NCI-H2227 (cell line): ENCODE measurements around the gene ILF3.
"Not testable (repeated sequence)": the region's sequence is repeated elsewhere in the genome, so short reads cannot be mapped to it uniquely, and the experiment has no call there.

Source experiments
- DNase-seq: peaks from one replicate; lab custom pipeline; 2025; ENCODE audit not compliant: unreplicated experiment; lab: John Stamatoyannopoulos, UW

The ILF3 gene

DNA sequence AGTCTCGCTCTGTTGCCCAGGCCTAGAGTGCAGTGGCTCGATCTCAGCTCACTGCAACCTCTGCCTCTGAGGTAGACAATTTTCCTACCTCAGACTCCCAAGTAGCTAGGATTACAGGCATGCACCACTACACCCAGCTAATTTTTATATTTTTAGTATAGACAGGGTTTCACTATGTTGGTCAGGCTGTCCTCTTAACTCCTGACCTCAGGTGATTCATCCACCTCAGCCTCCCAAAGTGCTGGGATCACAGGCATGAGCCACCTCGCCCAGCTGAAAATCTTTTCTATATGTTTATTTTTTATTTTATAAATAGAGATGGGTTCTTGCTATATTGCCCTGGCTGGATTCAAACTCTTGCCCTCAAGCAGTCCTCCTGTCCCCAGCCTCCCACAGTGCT, 17.8 kb downstream of the ILF3 start:
- DNase-seq = not testable (repeated sequence)

DNA sequence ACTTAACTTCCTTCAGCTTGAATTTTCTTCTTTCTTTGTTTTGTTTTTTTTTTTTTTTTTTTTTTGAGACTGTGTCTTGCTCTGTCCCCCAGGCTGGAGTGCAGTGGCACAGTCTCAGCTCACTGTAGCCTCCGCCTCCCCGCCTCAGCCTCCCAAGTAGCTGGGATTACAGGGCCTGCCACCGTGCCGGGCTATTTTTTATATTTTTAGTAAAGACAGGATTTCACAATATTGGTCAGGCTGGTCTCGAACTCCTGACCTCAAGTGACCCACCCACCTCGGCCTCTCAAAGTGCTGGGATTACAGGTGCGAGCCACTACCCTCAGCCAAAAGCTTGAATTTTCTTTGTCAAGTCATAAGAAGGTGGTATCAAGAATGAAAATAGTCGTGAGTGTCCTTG, 21.1 kb downstream of the ILF3 start:
- DNase-seq = not testable (repeated sequence)

DNA sequence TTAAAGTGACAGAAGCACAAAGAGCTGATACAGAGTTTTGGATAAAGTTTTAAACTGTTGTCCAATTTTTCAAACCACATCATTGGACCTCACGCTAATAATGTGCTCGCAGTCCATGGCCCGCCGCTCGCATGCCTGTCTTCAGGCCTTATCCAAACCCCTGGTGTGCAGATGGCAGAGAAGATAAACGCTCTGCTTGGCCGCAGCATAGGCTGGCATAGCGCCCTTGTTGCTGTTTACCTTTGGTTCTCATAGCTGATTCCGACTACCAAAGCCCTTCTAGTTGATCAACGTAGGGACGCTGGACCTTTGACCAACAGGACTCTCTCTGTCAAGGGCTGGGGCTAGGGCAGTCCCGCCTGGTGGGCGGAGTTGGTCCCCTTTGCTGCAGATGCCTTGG, 23.6 kb downstream of the ILF3 start:
- no peak for DNase-seq

DNA sequence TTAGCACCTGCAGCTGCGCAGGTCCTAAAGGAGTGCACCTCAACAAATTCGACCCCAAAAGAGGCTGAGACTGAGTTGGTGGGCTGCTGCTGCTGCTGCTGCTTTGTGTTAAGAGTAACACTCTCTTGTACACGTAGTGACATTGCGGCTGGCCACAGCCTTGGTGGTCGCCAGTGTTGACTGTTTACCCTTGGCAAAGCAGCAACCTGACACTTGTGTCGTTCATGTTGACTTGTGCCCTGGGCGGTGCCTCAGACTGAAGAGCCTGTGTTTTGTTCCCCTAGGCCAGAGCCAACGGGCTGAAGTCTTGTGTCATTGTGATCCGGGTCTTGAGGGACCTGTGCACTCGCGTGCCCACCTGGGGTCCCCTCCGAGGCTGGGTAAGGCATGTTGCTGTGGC, 24.7 kb downstream of the ILF3 start:
- DNase-seq = no peak

DNA sequence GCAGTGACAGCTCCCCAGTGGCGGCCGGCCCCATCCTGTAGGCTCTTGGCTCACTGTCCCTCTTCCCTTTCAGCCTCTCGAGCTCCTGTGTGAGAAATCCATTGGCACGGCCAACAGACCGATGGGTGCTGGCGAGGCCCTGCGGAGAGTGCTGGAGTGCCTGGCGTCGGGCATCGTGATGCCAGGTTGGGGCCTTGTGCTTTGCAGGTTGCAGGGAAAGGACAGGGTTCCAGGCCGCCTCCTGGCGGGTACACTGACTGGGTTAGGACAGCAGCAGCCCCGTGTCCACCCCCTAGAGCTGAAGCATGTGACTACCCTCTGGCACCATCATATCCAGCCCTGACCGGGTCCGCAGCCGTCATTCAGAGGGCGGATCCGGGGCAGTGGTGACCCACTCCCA, 25.6 kb downstream of the ILF3 start:
- DNase-seq = no peak

DNA sequence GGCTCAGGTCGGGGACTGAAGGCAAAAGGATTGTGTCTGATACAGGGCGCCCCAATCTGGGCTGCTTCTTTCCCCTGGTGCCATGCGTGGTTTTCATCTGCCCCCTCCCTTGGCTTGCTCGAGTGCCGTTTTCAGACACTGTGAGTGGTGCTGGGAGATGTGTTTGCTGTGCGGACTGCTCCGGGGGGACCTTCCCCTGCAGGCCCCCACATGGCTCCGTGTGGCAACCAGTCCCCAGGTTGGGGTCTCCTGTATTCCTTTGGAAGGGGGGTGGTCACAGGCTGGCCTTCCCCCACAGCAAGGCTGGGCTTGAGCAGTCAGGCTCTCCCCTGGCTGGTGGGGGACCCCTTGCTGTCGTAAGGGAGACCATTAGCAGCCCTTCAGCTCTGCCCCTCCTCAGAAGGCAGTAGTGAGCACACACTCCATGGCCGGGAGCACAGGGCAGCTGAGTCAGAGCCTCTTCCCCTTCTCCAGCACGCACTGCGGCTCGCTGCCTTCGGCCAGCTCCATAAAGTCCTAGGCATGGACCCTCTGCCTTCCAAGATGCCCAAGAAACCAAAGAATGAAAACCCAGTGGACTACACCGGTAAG, 26.5 kb downstream of the ILF3 start:
- no peak for DNase-seq

DNA sequence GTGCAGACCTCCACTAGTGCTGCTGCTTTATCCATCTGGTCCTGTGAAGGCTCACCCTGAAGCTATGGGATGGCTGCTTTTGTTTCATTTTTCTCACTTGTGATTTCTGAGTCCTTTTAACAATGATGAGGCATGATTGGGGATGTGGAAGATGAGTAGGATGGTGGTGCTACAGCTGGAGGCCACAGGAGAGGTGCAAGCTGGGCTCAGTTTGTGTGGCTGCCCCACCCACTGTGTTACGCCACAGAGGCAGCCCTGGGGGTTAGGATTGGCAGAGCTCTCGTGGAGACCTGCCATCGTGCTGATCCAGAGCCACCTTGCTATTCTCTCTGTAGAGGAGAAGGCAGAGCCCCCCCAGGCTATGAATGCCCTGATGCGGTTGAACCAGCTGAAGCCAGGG, 27.5 kb downstream of the ILF3 start:
- DNase-seq = no peak

DNA sequence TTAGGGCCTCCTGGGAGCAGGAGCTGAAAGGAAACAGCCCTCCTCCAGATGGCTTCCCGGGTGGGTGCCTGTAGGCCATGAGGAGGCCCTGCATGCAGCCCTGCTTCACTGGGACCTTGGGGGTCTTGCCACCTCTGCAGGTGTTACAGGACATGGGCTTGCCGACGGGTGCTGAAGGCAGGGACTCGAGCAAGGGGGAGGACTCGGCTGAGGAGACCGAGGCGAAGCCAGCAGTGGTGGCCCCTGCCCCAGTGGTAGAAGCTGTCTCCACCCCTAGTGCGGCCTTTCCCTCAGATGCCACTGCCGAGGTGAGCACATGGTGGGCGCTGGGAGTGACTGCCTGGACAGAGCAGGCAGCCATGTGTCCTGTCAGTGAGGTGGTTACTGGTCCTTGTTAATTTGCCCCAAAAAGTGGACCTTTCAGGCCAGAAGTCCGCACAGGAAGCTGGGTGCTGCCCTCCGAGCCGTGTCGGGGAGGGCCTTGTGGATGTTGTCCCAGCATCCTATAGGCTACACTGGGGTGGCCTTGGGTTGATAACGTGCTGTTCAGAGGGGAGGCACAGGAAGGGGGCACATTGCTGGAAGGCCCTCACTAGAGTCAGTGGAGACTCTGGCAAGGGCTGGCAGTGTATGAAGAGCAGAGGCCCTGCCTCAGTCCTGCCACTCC, 28.4 kb downstream of the ILF3 start:
- DNase-seq = no peak

DNA sequence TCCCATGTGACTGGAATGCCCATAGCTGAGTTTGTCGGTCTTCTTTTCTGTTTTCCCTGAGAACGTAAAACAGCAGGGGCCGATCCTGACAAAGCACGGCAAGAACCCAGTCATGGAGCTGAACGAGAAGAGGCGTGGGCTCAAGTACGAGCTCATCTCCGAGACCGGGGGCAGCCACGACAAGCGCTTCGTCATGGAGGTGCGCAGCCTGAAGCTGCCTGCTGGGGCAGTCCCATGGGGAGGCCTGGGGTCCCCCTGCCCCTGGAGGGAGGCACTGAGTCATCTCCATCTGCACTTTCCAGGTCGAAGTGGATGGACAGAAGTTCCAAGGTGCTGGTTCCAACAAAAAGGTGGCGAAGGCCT, 28.9 kb downstream of the ILF3 start:
- no peak for DNase-seq

DNA sequence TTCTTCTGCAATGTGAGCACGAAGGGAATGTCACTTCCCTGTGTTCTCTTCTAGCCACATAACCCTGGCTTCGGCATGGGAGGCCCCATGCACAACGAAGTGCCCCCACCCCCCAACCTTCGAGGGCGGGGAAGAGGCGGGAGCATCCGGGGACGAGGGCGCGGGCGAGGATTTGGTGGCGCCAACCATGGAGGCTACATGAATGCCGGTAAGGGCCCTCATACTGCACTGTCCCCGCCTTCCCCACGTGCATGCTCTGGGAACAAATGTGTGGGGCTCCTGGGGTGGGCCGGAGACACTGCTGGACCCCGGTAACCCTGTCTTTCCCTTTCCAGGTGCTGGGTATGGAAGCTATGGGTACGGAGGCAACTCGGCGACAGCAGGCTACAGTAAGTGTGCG, 29.4 kb downstream of the ILF3 start:
- DNase-seq = no peak

DNA sequence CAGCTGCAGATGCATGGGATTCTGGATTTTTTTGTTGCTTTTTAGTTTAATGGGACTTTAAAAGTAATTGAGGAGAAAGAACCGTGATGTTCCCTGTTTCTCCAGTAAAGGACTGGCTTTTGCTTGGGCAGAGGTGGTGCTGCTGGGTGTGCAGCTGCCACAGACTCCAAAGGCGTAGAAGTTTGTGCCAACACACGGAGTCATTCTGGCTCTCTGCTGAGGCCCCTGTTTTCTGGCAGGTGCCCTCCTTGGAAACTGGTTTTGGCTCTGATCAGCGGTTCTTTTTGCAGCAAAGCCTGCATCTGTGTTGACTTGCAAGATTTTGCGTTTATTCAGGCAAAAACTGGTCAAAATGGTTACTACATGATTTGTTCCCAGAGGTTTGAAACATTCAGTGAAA, 31.1 kb downstream of the ILF3 start:
- DNase-seq = no peak

DNA sequence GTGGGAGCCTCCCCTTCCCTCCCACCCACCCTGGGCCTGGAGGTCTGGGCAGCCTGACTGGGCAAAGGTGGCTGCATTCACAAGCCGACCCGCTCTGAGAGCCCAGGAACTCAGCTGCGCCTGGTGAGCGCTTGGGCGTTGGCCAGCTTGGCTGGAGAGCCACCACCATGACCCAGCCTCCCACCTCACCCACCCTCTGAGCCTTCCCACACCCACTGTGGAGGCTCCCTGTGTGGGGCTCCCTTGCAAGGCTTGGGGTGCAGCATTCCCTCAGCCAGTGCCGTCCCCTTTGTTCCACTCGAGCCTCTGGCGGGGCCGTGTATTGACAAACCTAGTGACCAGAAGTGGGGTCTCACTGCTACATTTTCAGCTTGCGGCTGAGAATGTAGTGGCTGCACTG, 32.0 kb downstream of the ILF3 start:
- DNase-seq = no peak

DNA sequence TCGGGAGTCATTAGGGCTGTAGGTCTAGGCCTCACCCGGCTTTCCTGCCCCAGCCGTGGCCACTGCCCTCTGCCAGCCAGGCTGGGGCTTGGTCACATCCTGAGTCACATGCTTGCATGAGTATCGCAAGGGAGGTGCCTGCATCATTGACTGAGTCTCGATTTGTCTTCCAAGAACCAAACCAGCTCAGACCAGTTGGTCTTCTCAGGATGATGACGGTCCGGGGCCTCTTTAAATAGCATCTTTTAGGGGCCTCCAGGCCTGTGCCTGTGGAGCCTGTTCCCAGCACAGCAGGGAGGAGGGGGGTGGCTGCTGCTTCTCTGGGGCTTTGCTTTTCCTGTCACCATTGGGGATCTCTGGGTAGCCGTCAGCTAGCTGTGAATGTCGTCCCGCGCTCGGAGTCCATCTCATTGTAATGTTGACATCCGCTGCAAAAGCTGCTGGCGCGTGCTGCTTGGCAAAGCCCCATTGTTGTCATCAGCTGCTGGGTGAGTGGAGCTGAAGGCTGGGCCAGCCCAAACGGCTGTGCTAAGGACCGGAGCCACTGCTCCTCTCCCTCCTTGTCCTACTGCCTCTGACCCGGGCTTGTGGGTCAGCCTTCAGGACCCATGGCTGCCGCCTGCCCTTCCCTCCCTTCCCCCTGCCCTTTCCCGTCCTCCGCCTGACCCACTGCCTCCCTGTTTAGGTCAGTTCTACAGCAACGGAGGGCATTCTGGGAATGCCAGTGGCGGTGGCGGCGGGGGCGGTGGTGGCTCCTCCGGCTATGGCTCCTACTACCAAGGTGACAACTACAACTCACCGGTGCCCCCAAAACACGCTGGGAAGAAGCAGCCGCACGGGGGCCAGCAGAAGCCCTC, 32.7 kb downstream of the ILF3 start:
- no peak for DNase-seq

DNA sequence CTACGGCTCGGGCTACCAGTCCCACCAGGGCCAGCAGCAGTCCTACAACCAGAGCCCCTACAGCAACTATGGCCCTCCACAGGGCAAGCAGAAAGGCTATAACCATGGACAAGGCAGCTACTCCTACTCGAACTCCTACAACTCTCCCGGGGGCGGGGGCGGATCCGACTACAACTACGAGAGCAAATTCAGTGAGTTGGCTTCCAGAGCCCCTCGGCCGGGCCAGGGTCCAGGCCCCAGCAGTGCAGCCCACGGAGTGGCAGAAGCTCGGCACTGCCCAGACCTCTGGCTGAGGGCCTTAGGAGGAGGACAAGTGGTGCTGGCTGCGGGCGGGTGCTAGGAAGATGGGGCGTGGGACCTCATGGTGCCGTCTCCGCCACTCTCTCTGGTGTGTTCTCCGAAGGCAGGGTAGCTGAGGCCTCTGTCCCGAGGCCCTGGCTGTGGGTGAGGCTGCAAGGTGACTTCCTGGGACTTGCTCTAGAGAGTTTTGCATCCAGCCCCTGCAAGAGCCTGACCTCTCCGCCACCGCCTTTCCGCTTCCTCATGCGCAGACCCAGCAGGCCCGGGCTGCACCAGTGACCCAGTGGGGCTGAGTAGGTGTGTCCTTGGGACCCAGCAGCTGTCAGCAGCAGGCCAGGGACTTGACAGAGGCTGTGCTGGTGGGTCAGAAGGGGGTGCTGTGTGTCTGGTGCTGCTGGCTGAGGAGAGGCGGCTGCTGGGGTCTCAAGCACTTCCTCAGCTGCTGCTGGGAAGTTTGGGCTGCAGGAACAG, 33.6 kb downstream of the ILF3 start:
- no peak for DNase-seq

DNA sequence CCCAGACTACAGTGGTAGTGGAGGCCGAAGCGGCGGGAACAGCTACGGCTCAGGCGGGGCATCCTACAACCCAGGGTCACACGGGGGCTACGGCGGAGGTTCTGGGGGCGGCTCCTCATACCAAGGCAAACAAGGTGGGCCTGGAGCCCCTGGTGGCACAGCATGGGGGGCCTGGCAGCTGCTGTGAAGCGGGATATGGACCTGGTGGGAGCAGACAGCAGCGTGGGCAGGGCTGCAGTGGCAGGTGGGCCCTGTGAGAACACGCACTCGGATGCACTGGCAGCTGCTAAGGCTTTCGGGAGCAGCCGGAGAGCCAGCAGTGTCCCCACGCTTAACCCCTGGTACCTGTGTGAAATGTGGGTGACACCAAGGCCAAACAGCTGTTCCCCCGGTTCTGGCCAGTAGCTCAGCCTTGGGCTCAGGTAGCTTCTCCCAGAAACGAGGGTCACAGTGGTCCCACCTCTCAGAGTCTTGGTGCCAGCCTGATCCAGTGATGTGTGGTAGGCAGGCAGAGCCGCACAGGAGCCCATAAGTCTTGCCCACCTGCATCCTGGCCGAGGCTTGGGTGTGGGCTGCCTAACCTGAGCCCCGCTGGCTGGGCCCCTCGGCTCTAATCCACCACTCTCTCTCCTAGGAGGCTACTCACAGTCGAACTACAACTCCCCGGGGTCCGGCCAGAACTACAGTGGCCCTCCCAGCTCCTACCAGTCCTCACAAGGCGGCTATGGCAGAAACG, 34.6 kb downstream of the ILF3 start:
- DNase-seq = no peak

DNA sequence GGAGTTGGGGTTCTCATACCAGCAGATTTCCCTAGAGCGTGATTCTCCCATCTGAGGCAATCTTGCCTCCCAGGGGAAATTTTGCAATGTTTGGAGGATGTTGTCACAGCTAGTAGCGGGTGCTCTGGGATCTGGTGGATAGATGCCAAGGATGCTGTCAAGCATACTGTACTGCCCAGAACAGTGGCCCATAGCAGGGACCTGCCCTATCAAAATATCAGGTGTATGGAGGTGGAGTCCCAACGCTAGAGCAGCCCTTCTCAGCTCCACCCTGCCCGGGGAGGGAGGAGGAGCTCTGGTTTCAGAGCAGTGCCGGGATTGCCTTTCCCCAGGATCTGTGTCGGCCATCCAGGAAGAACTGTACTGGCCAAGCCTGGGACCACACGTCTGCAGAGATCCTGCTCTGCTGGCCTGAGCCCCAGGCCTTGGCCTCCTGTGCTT, 36.2 kb downstream of the ILF3 start:
- DNase-seq = no peak

DNA sequence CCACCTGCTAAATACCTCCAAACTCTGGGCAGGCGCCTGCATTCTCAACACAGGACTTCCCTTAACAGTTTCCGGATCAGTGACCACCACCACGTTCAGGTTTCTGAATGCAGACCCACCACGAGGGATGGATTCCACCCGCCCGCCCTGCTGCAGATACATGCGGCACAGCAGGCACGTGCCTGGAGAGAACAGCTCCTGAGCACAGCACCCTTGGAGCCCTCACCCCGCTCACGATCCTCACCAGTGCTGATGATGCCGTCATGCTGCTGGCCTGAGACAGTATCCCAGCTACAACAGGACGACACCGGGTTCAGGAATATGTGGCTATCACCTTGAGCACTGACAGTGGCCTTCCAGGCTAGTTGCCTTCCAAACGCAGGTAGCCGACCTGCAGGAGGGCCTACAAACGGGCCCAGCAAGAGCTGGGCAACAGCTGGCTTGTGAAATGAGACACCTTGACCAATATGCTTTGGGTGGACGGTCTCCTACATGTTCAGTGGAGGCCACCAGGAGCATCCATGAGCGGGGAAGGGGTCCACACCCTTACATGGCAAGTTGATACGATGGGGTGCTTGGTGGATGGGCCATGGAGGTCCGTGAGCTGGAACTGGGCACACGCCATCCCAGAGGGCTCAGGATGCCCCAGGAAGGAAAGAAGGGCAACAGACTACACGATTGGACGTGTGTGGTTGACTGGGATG, 37.2 kb downstream of the ILF3 start:
- DNase-seq = no peak

DNA sequence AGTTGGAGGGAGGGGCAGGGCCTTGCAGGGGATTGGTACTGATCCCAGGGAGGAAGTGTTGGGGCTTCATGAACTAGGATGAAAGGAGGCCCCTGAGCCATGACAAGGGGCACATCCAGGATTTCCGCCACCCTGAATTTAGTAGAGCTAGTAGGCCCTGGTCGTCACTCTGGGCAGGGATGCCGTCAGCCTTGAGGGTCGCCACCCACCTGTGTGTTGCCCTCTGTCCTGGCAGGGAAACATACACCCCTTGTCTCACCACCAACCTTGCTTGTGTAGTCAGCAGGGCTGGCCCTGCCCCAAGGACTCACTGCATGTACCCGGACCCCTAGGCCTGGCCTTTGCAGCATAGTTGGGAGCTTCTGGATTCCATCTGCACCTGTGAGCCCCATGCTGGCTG, 37.7 kb downstream of the ILF3 start:
- DNase-seq = no peak

DNA sequence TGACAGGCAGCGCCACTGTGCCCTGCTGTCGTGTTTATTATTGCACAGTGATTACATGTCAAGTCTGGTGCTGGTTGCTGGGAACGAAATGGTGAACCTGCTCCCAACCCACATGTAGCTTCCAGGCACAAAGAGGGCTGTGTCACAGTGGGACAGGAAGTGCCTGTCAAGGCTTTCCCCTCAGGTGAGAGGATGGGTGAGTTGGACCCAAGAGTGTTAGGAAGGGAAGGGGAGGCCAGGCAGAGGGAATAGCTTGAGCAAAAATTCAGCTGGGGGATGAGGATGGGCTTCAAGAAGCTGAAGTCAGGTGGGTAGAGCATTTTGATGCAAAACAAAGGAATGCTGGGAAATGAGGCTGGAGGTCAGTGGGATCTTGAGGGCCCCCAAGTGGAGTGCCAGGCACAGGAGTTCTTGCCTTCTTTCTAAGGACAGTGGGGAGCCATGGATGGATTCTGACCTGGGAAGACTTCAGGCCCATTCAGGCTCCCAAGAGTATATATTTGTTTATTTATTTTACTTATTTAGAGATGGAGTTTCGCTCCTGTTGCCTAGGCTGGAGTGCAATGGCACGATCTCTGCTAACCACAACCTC, 38.6 kb downstream of the ILF3 start:
- DNase-seq = no peak
